ELF-1 (cell line): ENCODE data around the gene SLC37A1.
A peak's percentile ranks its signal among the peaks of the same experiment; 100 is the strongest.

Source experiments
- DNase-seq: peaks from one replicate; pipeline ENCODE4 v3.0.0-alpha.2; 2016; ENCODE audit warnings: low read depth, low spot score

SLC37A1 gene

DNA sequence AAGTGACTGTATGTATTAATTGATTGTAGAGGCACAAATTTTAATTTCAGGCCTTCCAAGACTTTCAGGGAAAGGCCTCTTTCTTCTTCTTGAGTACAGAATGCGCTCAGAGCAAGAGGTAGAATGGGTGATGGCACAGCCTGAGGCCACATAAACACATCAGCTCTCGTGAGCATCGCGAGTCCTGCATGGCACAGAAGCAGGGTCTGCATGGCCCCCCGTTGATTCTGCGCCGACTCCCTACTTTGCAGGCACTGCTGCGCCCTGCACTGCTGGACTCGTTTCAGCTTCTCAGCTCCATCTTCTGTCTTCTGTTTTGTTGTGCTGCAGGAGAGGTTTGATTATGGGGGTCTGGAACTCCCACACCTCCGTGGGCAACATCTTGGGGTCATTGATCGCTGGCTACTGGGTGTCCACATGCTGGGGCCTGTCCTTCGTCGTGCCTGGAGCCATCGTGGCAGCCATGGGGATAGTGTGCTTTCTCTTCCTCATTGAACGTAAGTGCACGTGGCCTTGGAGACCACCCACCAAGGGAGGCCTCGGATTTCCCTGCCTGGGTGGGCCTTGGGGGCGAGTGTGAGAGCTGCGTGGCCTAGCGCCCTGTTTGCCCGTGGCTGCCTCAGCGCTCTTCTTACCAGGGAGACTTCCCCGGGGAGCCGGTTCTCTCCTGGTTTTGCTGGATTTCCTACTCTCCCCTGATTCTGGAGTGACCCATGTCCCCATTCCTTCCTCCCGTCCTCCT, 29.6 kb downstream of the SLC37A1 start:
- DNase-seq, result no peak

DNA sequence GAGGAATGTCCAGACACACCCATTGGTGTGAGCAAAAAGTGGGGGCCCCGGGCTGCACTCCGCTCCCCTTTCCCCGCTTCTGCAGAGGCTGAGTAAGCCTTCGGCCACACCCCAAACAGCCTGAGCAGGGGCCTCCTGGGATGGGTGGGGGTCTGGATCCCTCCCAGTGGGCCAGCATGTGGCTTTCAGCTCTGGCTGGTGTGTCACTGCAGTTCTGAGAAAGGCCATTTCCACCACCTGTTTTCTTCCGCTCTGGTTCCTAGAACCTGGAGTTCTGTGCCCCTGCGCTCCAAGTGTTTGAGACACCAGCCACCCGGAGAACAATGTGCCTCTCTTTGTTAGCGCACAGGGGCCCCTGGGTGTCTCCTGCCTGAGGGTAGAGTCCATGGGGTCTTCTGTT, 30.9 kb downstream of the SLC37A1 start:
- no peak for DNase-seq

DNA sequence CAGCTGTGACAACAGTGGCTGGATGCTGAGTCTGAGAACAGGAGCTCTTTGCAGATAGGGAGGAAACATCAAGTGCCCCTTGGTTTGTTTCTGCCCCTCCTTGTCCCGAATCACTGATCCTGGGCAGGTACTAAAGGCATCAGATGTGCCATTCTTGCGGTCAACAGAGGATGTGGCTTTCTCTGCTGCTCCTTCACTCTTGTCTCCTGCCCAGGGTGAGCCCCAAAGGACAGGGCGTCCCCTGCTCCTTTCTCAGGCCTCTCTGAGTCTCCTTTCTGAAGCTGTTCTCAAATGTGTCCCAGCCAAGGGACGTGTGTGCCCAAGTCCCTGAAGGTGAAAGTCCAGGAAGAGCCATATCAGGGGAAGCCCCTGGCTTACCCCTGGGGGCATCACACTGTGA, 31.7 kb downstream of the SLC37A1 start:
- DNase-seq, result no peak

DNA sequence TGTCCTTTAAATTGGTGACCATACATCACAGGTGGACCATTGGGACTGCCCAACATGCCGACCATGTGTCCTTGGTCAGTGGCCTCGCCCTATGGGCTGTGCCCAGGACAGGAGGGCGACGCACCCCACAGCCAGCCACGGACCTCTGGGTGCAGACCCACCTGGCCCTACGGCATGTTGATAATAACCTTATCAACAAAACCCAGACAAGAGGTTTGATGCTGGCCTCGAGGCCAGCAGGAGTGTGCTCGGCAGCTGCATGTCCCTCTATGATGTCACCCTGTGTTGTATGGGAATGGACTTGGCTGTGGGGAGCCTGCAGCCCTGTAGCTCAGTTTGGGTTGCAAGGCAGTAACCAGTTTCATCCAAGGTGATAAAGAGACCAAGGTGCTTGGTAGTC, 32.1 kb downstream of the SLC37A1 start:
- DNase-seq, result no peak

DNA sequence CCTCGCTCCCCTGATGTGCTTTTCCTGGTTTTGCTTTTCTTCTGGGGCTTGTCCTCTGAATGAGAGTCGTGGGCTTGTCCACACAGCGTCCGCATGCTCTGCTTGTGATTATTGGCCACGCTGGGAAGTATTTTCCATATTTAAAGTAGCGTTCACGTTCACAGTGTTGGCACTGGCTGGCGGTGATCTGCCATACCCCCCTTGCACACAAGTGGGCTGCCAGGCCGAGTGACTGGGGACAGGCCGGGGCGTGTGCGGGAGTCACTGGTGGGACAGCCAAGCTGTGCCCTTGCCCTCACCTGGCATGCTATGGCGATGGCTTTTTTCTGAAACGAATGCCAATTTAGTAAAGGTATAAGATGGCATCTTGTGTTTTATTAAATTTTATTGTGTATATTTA, 32.8 kb downstream of the SLC37A1 start:
- DNase-seq, result no peak

DNA sequence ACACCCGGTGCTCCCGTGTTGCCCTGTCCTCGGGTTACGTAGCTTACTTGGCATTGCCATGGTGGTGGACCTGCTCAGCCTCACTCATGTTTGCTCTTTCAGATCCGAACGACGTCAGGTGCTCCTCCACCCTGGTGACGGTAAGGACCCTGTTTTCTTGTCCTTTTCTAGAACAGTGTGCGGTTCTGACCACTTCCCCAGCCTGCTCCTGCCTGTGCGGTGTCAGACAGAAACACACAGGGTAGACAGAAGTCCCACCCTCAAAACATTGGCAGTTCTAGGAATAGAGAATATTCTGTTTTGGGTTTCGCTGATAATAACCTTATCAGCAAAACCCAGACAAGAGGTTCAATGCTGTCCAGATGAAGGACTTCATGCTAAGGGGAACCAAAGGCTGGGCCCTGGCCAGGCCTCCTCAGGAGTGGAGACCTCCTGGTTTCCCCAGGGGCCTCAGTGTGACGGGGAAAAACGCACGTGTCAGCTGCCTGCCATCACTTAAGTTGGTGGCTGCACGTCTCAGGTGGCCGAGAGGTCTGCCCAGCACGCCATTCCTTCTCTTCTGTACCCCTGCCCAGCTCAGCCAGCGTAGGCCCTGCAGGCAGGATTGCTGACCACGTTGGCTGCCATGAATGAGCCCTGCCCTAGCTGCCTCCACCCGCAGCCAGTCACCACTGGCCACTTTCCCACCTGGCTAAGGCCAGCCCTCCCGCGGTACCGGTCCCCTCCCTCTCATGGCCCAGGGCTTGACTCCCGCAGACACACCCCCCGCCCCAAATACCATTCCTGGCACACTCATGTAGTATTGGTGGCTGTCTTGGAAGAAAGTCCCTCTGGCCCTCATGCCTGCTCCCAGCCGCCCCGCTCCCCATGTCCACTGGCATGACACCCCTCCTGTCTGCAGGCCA, 33.6 kb downstream of the SLC37A1 start:
- no peak for DNase-seq

DNA sequence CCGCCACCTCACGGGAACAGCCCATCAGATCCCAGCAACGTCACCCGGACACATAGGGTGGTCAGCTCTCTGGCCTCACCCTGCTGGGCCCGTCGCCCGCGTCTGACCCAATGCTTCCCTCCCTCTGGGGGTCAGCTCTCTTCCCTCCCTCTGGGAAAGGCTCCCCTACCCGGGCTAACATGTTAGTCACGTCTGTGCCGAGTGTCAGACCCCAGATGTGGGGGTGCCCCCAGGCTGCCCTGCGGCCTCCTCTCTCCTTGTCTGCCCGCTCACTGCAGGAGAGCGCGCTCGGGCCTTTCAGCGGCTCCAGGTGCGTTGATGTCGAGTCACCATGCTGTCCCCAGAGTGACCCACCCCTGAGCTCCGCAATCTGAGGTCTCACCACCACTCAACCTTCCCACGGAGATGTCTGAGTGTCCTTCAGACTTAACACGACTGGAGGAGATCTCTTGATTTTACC, 34.3 kb downstream of the SLC37A1 start:
- no peak for DNase-seq

DNA sequence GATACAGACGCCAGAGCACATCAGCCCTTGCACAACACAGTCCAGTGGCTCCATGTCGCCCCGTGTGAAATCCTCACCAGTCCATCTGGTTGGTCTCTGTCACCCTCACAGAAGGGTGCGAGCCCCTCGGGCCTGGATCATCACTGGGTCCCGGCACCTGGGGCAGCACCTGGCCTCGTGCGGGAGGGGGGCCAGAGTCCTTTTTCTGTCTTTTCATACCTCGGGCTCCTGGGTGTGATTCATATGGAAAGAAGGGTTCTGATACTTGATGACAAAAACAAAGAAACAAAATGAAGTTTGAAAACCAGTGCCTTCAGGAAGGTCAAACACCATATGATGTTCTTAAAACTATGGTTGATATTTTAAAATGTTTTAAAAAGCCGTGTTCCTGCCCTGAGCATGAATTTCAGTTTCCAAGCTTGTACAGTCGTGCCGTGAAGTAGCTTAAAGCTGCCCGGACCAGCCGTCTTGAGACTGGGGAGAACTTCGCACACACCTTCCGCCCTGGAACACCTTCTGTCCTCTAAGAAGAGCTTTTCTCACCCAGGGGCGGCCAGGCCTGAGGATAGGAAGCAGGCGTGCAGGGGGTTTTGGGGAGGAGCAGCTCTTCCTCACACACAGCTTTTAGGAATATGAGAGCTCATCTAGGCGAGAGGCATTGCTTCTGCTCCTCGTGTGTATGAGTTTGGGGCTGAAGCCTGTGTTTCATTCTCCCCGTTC, 35.2 kb downstream of the SLC37A1 start:
- no peak for DNase-seq

DNA sequence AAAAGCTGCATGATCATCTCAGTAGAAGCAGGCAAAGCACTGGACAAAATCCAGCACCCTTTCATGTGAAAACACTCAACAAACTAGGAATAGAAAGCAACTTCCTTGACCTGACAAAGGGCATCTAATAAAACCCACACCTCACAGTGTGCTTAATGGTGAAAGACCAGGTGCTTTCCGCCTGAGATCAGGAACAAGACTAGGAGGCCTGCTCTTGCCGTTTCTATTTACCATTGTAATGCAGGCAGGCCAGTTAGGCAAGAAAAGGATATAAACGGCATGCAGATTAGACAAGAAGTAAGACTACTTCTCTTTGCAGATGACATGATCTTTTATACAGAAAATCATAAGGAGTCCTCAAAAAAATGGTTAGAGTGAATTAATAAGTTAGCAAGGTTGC, 37.2 kb downstream of the SLC37A1 start:
- no peak for DNase-seq

DNA sequence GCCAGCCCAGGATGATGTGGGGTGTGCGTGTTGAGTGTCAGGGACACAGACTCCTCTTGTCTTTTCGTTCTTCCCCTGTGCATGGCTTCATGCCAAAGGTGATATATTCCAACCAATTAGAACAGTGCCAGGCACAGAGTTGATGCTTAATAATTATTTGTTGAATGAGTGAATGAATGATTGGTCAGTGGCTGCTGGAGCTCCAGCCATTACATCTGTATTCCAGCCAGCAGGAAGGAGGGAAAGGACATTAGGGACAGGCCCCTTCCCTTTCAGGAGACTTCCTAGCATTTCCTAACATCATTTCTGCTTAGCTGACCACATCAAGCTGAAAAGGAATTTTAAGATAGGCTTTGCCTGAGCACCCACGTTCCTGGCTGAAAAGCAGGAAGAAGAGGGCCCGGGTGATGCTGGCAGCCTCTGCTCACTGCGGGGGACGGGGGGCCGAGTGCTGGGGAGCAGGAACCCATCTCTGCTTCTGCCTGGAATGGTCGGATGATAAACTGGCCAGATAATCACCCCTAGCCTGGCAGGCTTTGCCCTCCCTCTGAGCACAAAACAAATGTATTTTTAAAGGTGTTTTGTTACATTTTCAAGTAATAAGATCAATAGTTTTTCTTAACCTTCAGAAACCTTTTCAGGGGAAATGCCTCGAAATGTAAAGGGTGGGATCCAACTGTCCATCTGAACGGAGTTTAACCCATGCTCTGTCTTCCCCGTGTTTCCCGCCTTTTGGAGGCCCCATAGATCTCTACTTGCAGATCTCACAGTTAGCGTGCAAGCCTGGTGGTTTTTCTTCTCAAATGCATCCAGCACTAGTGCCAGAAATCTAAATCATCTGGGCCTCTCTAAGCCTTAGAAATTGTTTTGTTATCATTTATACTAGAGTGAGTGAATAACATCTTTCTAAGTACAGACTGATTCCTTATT, 39.0 kb downstream of the SLC37A1 start:
- DNase-seq, result no peak

DNA sequence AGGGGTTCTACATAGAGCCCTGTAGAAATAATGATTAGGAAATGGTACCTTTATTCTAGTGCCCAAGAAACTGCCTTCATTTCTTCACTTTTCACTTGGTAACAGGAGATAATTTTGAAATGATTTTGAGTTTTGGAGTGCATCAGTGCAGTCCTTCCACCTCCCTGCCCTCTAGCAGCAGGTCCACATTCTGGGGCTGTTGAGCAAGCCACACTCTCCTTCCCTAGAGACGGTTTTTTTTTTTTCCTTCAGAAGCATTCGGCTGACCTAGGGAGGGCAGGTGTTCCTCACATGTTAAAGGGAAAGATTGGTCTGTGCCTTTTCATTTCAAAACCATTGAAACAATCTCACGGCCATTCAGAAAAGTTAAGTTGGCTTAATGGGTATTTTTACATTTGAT, 39.8 kb downstream of the SLC37A1 start:
- no peak for DNase-seq

DNA sequence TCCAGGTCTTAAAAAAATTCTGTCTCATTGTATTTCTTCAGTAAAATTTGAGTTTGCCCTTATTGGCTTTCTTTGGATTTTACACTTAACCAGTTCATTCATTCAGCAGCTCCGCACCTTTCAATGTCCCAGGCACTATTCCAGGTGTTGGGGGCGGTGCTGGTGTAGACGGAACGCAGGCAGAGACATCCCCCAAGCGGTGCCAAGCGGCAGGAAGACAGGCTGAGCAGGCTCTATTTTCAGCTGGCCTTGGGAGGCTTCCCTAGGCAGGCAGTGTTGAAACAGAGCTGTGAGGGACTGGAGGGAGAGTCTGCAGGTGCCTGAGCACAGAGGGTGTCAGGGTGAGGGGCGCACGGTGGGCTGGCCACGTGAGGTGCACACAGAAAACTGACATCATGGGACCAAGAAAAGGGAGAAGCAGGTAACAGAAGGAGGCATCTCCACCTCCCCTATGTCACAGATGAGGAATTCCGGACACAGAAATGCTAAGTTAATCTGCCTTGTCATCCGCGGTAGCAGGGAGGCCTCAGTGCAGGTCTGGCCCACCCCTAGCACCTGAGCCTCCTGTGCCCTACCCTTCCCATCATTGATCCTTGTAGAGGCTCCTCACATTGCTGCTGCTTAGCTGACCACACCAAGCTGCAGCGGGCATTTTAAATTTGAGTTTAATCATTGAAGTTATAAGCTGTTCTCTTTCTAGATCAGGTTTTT, 40.8 kb downstream of the SLC37A1 start:
- peak; percentile 41 for DNase-seq

DNA sequence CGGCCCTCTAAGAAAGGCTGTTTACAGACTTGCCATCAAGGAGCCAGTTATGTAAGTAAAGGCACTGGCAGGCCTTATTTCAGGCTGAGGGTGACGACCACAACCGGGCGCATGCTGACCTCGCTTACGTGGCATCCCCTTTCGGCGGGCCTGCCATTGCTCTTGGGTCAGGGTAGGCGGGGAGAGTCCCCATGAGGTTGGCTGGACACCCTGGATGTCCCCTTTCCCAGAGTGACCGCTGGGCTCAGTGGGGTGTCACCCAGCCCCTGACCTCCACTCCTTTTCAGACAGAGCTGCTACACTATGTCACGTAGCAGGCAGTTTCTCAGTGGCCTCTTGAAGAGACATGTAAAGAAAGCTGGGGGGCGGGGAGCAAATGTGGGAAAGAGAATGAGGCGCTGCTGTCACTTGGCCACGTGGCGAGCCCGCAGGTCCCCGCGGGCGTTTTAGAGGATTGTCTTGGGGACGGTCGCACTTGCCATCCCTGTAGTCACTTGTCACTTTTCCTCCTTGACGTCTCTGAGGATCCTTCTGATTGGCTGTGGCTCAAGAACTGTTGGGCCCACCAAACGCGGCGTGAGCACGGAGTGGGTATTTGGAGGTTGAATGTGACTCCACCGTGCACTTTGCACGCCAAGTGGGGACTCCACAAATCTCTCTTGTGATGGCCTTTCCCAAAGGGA, 42.2 kb downstream of the SLC37A1 start:
- DNase-seq, result no peak

DNA sequence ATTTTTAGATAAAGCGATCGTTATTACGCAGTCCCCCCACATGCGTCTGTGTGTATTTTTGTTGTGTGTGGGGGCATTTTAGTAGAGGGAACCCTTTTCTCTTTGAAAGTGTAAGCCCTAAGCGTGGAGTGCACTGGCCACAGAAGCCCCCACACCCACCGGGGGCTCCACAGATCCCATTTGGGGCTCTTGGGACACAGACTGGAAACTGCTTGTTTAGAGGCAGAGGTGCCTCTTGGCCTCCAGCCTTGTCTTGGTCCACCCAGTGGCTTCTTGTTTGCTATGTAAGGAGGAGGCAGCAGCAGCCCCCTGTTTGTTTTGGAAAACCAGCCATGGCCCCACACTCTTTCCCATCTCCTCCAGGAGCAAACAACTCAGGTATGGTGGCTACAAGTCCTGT, 42.8 kb downstream of the SLC37A1 start:
- no peak for DNase-seq

DNA sequence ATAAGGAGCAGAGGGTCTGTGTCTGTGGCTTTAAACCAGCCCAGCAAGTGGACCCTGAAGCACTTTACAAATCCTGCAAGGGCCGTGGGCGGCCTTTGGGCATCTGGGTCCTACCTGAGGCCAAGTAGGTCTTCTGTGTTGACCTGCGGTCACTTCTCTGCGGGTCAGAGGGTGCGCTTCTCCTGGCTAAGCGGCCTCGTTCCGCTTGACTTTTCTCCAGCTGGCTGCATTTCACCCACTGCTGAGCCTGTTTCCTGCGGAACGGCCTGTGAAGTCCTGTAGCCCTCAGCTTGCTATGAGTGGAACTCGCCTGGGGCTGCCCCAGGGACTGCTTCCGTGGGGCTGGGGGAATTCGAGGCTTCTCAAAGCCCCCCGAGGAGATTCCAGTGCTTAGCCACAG, 43.3 kb downstream of the SLC37A1 start:
- DNase-seq, result no peak

DNA sequence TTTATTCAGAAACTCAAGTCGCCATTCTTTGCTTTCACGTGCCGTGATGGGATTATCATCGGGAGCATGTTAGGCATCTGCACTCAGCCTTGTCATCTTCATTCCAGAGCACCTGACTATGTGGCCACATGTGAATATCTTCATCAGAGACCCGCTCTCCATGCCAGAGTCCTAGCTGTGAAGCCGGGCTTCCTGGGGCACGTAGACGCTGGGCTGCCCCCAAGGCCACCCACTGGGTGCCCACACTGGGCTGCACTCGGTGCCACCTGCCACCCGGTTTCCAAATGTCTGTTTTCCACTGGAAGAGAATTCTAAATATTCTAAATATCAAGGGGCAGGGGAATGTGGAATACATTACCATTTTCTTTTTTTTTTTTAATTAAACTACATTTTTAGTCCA, 43.8 kb downstream of the SLC37A1 start:
- DNase-seq, result no peak

DNA sequence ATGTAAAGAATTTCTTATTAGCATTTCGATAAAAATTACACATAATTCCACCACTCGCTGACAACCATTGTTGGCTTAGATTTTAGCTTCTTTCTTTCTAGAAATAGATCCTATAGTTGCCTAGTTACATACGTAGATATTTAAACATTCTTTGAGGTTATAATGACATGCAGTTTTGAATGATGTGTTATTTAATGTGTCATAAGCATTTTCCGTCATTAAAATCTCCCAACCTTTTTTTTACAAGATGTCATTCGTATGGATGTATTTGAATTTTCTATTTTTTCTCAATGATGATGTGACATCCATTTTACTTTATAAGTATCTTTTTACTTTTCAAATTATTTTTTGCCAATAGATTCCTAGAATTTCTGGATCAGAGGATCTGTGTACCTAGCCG, 44.7 kb downstream of the SLC37A1 start:
- no peak for DNase-seq

DNA sequence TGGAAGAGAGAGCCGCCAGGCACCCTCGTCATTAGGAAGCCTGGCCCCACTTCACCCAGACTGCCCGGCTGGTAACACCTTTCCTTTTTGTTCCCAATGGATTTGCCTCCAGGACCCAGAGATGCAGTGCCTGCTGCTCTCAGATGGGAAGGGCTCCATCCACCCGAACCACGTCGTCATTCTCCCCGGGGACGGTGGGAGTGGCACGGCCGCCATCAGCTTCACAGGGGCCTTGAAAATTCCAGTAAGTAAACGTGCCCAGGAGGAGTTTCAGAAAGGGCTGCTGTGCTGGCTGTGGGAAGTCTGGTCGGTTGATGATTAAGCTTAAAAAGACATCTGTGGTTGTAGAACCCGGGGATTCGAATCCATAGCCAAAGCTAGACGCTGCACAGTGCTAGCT, 45.2 kb downstream of the SLC37A1 start:
- peak; percentile 34 for DNase-seq

DNA sequence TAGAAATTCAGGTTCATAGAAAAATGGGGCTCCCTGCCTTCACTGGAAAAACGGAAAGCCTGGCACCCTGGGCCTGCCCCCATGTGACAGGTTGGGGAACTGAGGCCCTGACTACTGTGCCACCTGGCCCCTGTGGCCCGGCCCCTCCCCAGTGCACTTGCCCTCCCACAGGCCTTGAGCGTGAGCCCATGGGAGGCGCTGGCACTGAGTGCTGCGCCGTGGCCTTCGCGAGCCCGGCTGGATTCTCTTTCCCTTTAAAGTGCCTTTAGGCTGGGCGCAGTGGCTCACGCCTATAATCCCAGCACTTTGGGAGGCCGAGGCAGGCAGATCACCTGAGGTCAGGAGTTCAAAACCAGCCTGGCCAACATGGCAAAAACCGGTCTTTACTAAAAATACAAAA, 45.7 kb downstream of the SLC37A1 start:
- DNase-seq, result no peak
